GOT3 (cell line): ENCODE results near the gene EFCAB13.
A peak's percentile ranks its signal among the peaks of the same experiment; 100 is the strongest.

Source experiments
- DNase-seq: peaks from one replicate; lab custom pipeline; 2025; ENCODE audit warnings: mixed read lengths; lab: John Stamatoyannopoulos, UW

Gene EFCAB13

GRCh38 chr17:47323382-47324223 is at the start of gene EFCAB13:
TSS of gene EFCAB13 (plus strand) at chr17:47323955. CDS start at chr17:47328354, 4,399 bp downstream.
- peak; percentile 50 for DNase-seq

- no peak for DNase-seq
These were observed 49.3 kb upstream of the EFCAB13 start for GRCh38 chr17:47274319-47275069.

GRCh38 chr17:47275245-47275984 is 48.3 kb upstream of the EFCAB13 start:
- no peak for DNase-seq

GRCh38 chr17:47276444-47276843 is 47.3 kb upstream of the EFCAB13 start:
- DNase-seq = no peak

- peak; percentile 35 for DNase-seq
These were observed 46.9 kb upstream of the EFCAB13 start for GRCh38 chr17:47276868-47277267.

GRCh38 chr17:47277921-47278320 is 45.8 kb upstream of the EFCAB13 start:
- DNase-seq = no peak

- no peak for DNase-seq
These were observed 45.2 kb upstream of the EFCAB13 start for GRCh38 chr17:47278561-47278960.

- DNase-seq = peak; percentile 52
These were observed 44.5 kb upstream of the EFCAB13 start for GRCh38 chr17:47279062-47279801.

GRCh38 chr17:47280072-47280811 is 43.5 kb upstream of the EFCAB13 start:
- no peak for DNase-seq

GRCh38 chr17:47281216-47281615 is 42.5 kb upstream of the EFCAB13 start:
- no peak for DNase-seq

- DNase-seq = no peak
These were observed 38.8 kb upstream of the EFCAB13 start for GRCh38 chr17:47285003-47285402.

GRCh38 chr17:47286198-47286914 is 37.4 kb upstream of the EFCAB13 start:
- no peak for DNase-seq

- DNase-seq = no peak
These were observed 36.7 kb upstream of the EFCAB13 start for GRCh38 chr17:47287068-47287467.

GRCh38 chr17:47287639-47288038 is 36.1 kb upstream of the EFCAB13 start:
- no peak for DNase-seq

GRCh38 chr17:47288531-47289116 is 35.1 kb upstream of the EFCAB13 start:
- no peak for DNase-seq

- no peak for DNase-seq
These were observed 34.5 kb upstream of the EFCAB13 start for GRCh38 chr17:47289302-47289701.

GRCh38 chr17:47290870-47291241 is 32.9 kb upstream of the EFCAB13 start:
- no peak for DNase-seq

GRCh38 chr17:47291242-47291873 is 32.4 kb upstream of the EFCAB13 start:
- no peak for DNase-seq

GRCh38 chr17:47292206-47292605 is 31.5 kb upstream of the EFCAB13 start:
- no peak for DNase-seq
